Measurements from ENCODE around the gene WWC2. TPM values are rescaled to one million over a fixed set of nuclear protein-coding genes. Genes with fewer than 3 reads are reported as not detected.

The WWC2 gene
- total and polyA plus RNA-seq, 2 experiments from 2014 or later, result 19.3 to 24.7 TPM

DNA sequence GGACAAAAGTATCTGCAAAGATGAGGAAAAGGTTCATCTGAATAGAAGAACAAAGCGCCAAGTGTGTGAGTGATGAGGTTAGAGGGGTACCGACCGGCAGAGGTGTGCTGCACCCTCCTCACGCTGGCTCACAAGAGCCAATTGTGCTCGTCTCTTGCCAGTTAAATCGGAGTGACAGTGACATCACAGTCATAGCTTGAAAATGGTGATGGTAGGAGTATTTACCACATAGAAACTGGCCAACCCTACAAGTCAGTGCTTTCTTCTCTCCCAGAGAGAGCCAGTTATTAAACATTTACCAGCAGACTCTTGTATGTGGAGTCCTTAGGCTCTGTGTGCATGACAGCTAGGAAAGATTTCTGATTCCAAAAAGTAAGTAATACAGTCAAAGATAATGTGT, 188.6 kb downstream of the WWC2 start:
- Histone ChIP-seq H4K20me1 (ENCODE audit: insufficient read depth, poor library complexity, severe bottlenecking) (no peaks in the 10 kb centered on the region), H3K4me3 (no peak overlapping the region), H3K9me2 (replicated peaks; ENCODE audit: insufficient read depth) (no peaks in the 10 kb centered on the region), H3K79me2 (no peaks in the 10 kb centered on the region), H3K36me3 (replicated peaks; ENCODE audit: insufficient read depth, low read depth) (no peaks in the 10 kb centered on the region), H3K27me3 (no peaks in the 10 kb centered on the region), H3K4me1 (ENCODE audit: insufficient read depth) (peaks cover 18% of the 10 kb centered on the region), H2AFZ (no peak overlapping the region), H3K9me3 (ENCODE audit: low read depth) (no peaks in the 10 kb centered on the region), H3K4me2 (peak overlapping the region; percentile 57), H3K27ac (peak overlapping the region; percentile 48)
- 90% methylated on average over 6 of the region's 6 CpGs for WGBS (ENCODE audit: low lambda C conversion rate, missing lambda C conversion rate)
- DNase-seq (ENCODE audit: low spot score), result no peak
- no peak for TF ChIP-seq EZH2 (IDR thresholded peaks at IDR 0.05; ENCODE audit: borderline replicate concordance)
- TF ChIP-seq, protein P1, sequence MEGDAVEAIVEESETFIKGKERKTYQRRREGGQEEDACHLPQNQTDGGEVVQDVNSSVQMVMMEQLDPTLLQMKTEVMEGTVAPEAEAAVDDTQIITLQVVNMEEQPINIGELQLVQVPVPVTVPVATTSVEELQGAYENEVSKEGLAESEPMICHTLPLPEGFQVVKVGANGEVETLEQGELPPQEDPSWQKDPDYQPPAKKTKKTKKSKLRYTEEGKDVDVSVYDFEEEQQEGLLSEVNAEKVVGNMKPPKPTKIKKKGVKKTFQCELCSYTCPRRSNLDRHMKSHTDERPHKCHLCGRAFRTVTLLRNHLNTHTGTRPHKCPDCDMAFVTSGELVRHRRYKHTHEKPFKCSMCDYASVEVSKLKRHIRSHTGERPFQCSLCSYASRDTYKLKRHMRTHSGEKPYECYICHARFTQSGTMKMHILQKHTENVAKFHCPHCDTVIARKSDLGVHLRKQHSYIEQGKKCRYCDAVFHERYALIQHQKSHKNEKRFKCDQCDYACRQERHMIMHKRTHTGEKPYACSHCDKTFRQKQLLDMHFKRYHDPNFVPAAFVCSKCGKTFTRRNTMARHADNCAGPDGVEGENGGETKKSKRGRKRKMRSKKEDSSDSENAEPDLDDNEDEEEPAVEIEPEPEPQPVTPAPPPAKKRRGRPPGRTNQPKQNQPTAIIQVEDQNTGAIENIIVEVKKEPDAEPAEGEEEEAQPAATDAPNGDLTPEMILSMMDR (IDR thresholded peaks at IDR 0.05; ENCODE audit: poor library complexity), result no peak
- TF ChIP-seq EZH2phosphoT487 (IDR thresholded peaks at IDR 0.05; ENCODE audit: low read depth, severe bottlenecking, unreplicated experiment), result no peak

DNA sequence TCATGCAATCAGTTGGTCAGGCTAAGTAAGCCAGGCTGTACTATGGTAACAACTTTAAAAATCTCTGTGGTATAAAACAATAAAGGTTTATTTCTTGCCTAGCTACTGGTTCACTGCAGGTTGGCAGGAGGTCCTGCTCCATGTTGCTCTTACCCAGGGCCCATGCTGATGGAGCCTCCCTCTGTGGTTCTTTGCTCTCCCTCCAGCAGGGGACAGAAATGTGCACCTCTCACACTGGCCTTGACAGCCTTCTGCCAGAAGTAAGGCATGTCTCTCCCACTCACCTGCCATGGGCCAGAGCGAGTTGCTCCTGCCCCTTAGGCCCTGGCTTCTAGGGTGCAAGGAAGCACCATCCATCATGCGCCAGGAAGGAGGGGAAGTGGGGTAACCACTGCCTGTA, 189.9 kb downstream of the WWC2 start:
- no peaks in the 10 kb centered on the region for H3K9me2 ChIP-seq (replicated peaks; ENCODE audit: insufficient read depth)
- DNase-seq (ENCODE audit: low spot score), result no peak
- H3K4me1 ChIP-seq (ENCODE audit: insufficient read depth), result peaks cover 15% of the 10 kb centered on the region
- H4K20me1 ChIP-seq (ENCODE audit: insufficient read depth, poor library complexity, severe bottlenecking), result no peaks in the 10 kb centered on the region
- no peaks in the 10 kb centered on the region for H3K79me2 ChIP-seq
- no peaks in the 10 kb centered on the region for H3K36me3 ChIP-seq (replicated peaks; ENCODE audit: insufficient read depth, low read depth)
- no peaks in the 10 kb centered on the region for H3K27me3 ChIP-seq
- no peak overlapping the region for H3K4me3 ChIP-seq
- TF ChIP-seq, protein P1 (IDR thresholded peaks at IDR 0.05; ENCODE audit: poor library complexity), result no peak
- no peak for TF ChIP-seq EZH2 (IDR thresholded peaks at IDR 0.05; ENCODE audit: borderline replicate concordance)
- no peak for TF ChIP-seq EZH2phosphoT487 (IDR thresholded peaks at IDR 0.05; ENCODE audit: low read depth, severe bottlenecking, unreplicated experiment)
- H3K4me2 ChIP-seq, result no peak overlapping the region
- H3K9me3 ChIP-seq (ENCODE audit: low read depth), result no peaks in the 10 kb centered on the region
- 97% methylated on average over 2 of the region's 2 CpGs for WGBS (ENCODE audit: low lambda C conversion rate, missing lambda C conversion rate)
- no peak overlapping the region for H2AFZ ChIP-seq
- no peak overlapping the region for H3K27ac ChIP-seq

DNA sequence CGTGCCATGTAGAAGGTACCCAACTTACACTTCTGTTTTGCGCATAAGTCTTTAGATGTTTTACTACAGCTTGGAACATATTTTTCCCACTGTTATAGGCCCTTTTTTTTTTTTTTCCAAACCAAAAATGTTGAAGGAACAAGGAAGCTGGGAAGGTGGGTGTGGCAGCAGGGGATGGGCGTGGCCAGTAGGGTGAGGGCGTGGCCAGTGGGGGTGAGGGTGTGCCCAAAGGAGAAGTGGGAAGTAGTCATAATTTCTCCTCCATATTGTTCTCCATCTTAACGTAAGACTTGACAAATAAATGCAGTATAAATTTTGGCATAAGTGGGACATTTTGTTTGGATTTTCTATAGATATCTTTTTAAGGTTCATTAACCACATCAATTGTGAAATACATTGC, 190.6 kb downstream of the WWC2 start:
- Histone ChIP-seq H3K9me3 (ENCODE audit: low read depth) (no peaks in the 10 kb centered on the region), H3K27me3 (no peaks in the 10 kb centered on the region), H3K36me3 (replicated peaks; ENCODE audit: insufficient read depth, low read depth) (no peaks in the 10 kb centered on the region), H3K27ac (no peak overlapping the region), H4K20me1 (ENCODE audit: insufficient read depth, poor library complexity, severe bottlenecking) (no peaks in the 10 kb centered on the region), H3K4me1 (ENCODE audit: insufficient read depth) (peaks cover 12% of the 10 kb centered on the region), H3K4me3 (no peak overlapping the region), H2AFZ (no peak overlapping the region), H3K79me2 (no peaks in the 10 kb centered on the region), H3K4me2 (no peak overlapping the region), H3K9me2 (replicated peaks; ENCODE audit: insufficient read depth) (no peaks in the 10 kb centered on the region)
- WGBS (ENCODE audit: low lambda C conversion rate, missing lambda C conversion rate), result 100% methylated on average over 5 of the region's 5 CpGs
- DNase-seq (ENCODE audit: low spot score), result no peak
- TF ChIP-seq EZH2 (IDR thresholded peaks at IDR 0.05; ENCODE audit: borderline replicate concordance), result no peak
- no peak for TF ChIP-seq EZH2phosphoT487 (IDR thresholded peaks at IDR 0.05; ENCODE audit: low read depth, severe bottlenecking, unreplicated experiment)
- TF ChIP-seq, protein P1 (IDR thresholded peaks at IDR 0.05; ENCODE audit: poor library complexity), result no peak

DNA sequence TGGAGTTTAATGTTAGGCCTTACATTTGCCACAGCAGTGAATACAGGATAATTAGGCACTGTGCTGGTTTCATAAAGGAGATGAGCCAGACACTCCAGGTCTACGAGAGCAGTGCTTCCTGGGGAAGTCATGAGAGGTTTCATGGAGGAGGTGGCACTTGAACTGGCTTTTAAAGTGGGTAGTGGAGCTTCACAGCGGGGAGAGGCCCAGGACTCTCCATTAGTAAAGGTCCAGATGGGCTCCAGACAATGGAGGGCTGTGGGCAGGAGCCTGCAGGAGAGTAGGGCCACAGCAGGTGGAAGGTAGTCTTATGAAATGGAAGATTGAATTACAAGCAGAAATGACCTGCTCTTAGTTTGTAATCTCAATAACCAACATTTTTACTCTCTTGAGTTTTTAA, 192.0 kb downstream of the WWC2 start:
- DNase-seq (ENCODE audit: low spot score), result no peak
- no peak overlapping the region for H3K27ac ChIP-seq
- H3K9me3 ChIP-seq (ENCODE audit: low read depth), result no peaks in the 10 kb centered on the region
- no peak overlapping the region for H3K4me2 ChIP-seq
- no peaks in the 10 kb centered on the region for H3K27me3 ChIP-seq
- H2AFZ ChIP-seq, result no peak overlapping the region
- no peaks in the 10 kb centered on the region for H4K20me1 ChIP-seq (ENCODE audit: insufficient read depth, poor library complexity, severe bottlenecking)
- H3K79me2 ChIP-seq, result no peaks in the 10 kb centered on the region
- no peaks in the 10 kb centered on the region for H3K9me2 ChIP-seq (replicated peaks; ENCODE audit: insufficient read depth)
- no peaks in the 10 kb centered on the region for H3K36me3 ChIP-seq (replicated peaks; ENCODE audit: insufficient read depth, low read depth)
- TF ChIP-seq, protein P1 (IDR thresholded peaks at IDR 0.05; ENCODE audit: poor library complexity), result no peak
- TF ChIP-seq EZH2 (IDR thresholded peaks at IDR 0.05; ENCODE audit: borderline replicate concordance) (no peak), EZH2phosphoT487 (IDR thresholded peaks at IDR 0.05; ENCODE audit: low read depth, severe bottlenecking, unreplicated experiment) (no peak)
- H3K4me1 ChIP-seq (ENCODE audit: insufficient read depth), result peaks cover 7% of the 10 kb centered on the region
- WGBS (ENCODE audit: low lambda C conversion rate, missing lambda C conversion rate), result 96% methylated on average over 2 of the region's 2 CpGs
- no peak overlapping the region for H3K4me3 ChIP-seq
